GM12875 (cell line): Measurements from ENCODE around the gene TRIO.

ENCODE experiments used
- H3K4me3 ChIP-seq: one replicate; pipeline ENCODE4 v1.5.1; 2011; ENCODE audit warnings: low read depth, low read length, control low read depth
- CTCF ChIP-seq: IDR thresholded peaks from 2 replicates; pipeline ENCODE4 v1.5.1; 2011; ENCODE audit warnings: low read depth, mild to moderate bottlenecking, control low read depth, inconsistent platforms, low read length, moderate library complexity, borderline replicate concordance; ENCODE audit not compliant: insufficient read depth

The TRIO gene

GRCh38 chr5:14366763-14367162, 223.6 kb downstream of the TRIO start:
- no peak for TF ChIP-seq CTCF
- no peak overlapping the region for H3K4me3 ChIP-seq

GRCh38 chr5:14367364-14367763, 224.2 kb downstream of the TRIO start:
- no peak overlapping the region for H3K4me3 ChIP-seq
- no peak for TF ChIP-seq CTCF

- TF ChIP-seq CTCF, result no peak
- H3K4me3 ChIP-seq, result no peak overlapping the region
Observed at GRCh38 chr5:14369780-14370179, 226.6 kb downstream of the TRIO start.

- no peak for TF ChIP-seq CTCF
Observed at GRCh38 chr5:14370386-14370785, 227.2 kb downstream of the TRIO start.

GRCh38 chr5:14373685-14374084, 230.5 kb downstream of the TRIO start:
- H3K4me3 ChIP-seq, result no peak overlapping the region
- TF ChIP-seq CTCF, result no peak

More at GRCh38 chr5:14370386-14370785, 227.2 kb downstream of the TRIO start:
- no peak overlapping the region for H3K4me3 ChIP-seq

GRCh38 chr5:14374100-14374499, 231.0 kb downstream of the TRIO start:
- no peak for TF ChIP-seq CTCF
- no peak overlapping the region for H3K4me3 ChIP-seq

GRCh38 chr5:14376789-14377188, 233.6 kb downstream of the TRIO start:
- no peak overlapping the region for H3K4me3 ChIP-seq
- TF ChIP-seq CTCF, result no peak
